Sciatic nerve (tissue), 2 donors: ENCODE results near the gene PRG3. TPM values are rescaled to one million over a fixed set of nuclear protein-coding genes. Genes with fewer than 3 reads are reported as not detected.
A peak's percentile ranks its signal among the peaks of the same experiment; 100 is the strongest.
"Not testable (repeated sequence)": the region's sequence is repeated elsewhere in the genome, so short reads cannot be mapped to it uniquely, and the experiment has no call there.

Source experiments
- ATAC-seq: fragments of 200-7000 bp; cut with Tn5 transposase; one replicate; pipeline ENCODE4 v1.9.1; 2020; ENCODE audit warnings: mild to moderate bottlenecking, moderate library complexity
- DNase-seq: peaks from one replicate; pipeline ENCODE4 v3.0.0-alpha.2; 2020; ENCODE audit warnings: low spot score
- intact Hi-C: fragments of 100-400 bp; cut with DNase I; formaldehyde crosslinking; loops from one replicate; pipeline ENCODE4 v1.14.2; 2022
- total RNA-seq: library from RNA; stranded (reverse); fragmentation: NEBNext Ultra II Directional; extraction: Animal tissue kit (Norgen Biotek cat#: 25700); gene quantifications from one replicate; pipeline ENCODE4 v1.2.1, GENCODE V29; 2021
- donor health status: DM: no; HTN: no; CAD: no.
- donor health status: DM: no; HTN: no; CAD: no.

The PRG3 gene
- total RNA-seq, 1 donor from 2014 or later: not detected

DNA sequence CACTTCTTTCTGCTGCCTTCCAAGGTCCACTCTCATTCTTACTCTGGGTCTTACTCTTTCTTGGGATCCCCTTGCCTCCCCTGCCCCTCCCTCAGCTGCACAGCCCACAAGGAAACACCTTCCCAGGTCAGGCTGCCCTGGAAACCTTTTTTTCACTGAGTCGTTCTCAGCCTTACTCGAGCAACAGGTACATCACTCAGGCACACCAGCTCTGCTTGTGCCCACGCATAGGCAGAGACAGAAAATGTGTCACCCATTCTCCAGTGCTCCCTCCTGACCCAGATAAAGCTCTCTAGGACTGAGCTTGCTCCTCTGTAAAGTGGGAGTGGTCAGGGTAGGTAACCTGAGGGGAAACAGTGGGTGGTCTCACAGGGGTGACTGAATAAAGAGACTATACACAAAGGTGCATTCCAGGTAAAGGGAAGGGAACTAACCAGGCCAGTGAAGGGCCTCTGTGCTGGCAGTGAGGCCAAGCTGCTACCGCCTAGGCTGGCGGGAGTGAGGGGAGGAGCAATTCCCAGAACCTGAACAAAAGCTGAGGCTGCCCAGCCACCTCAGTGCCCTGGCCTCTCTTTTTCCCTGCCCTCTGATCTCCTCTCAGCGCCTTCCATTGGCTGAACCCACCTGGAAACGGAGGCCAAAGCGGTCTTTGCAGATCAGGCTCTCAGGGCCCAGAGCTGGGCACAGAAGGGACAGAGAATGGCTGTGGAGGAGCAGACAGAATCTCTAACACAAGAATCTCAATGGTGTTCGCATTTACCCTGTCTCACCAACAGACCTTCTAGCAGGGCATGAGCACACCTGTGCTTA is 15.9 kb downstream of the PRG3 start:
- no peak for DNase-seq
- ATAC-seq: no peak

DNA sequence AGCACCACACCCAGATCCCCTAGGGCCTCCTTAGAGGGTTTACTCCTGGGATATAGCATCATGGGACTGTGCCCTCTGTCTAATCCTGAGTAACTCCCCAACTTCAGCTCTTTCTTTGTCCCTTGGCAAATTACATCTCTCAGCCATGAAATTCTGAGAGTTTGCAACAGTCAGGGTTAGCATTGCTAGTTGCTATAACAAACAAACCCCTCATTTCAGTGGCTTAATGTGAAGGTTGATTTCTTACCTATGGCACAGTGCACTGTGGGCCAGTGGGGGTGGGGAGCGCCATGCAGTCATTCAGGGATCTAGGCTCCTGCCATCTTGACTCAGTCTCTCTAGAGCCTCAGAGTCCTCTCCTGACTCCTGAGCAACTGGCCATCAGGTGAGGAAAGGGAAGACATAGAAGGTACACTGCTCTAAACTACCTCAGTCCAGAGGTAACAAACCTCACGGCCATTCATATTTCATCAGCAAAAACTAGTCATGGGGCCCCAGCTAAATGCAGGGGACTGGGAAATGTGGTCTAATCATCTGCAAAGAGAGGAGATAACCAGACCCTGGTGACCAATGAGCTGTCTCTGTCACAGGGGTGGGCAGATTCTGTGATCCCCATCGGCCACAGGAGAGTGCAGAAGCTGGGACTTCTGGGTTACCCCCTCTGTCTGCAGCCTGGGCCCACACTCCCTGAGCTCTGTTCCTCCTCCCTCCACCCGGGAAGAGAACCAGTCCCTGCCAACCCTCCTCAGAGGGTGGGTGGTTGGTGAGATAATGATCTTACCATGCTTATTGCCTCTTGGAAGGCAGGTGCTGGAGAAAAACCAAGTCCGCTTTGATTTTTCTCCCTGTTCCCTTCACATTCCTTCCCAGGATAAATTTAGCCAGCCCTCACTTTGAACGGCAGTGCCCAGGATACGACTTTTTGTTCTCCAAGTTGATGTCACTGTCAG is 17.5 kb downstream of the PRG3 start:
- DNase-seq: no peak
- ATAC-seq: no peak
- intact Hi-C loops: no loop called here

More for the DNA sequence above, 15.9 kb downstream of the PRG3 start:
- intact Hi-C loops: no loop called here

DNA sequence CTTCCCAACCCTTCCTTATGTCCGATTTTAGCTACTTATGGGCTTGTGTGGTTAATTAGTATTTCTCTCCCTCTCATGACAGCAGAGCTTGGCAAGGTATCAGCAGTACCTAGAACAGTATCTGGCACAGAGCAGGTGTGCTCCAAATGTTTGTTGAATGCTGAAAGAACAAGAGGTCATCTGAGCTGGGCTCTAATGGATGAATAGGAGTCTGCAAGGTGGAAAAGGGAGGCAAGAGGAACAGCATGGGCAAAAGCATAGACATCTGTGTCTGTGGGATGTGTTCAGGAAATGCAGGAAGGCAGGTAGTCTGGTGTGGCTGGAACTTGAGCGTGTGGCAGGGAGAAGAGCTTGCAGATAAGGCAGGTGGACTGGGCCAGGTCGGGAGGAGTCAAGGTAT is 19.0 kb downstream of the PRG3 start:
- DNase-seq (no peak), ATAC-seq (no peak)
- intact Hi-C loops: no loop called here

DNA sequence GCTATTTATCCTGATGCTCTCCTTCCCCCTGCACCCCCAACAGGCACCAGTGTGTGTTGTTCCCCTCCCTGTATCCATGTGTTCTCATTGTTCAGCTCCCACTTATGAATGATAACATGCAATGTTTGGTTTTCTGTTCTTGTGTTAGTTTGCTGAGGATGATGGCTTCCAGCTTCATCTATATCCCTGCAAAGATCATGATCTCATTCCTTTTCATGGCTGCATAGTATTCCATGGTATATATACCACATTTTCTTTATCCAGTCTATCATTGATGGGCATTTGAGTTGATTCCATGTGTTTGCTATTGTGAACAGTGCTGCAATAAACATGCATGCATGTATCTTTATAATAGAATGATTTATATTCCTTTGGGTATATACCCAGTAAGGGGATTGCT is 19.5 kb downstream of the PRG3 start:
- DNase-seq, ATAC-seq, intact Hi-C loops: not testable (repeated sequence)

DNA sequence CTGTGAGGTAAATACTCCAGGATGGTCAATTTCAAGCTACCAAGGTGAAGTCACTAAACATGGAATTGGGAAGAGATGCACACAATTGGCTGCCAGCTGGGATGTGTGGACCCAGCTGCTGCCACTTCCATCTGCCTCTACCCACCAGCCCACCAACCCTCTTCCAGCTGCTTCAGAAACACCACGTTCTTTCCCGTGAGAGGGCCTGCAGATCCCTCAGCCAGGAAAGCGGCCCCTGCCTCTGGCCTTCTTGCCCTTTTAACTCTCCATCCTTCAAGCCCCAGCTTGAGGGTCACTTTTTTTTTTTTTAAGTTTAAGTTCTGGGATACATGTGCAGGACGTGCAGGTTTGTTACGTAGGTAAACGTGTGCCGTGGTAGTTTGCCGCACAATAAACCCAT is 20.0 kb downstream of the PRG3 start:
- intact Hi-C loops: no loop called here
- ATAC-seq (no peak), DNase-seq (no peak)

DNA sequence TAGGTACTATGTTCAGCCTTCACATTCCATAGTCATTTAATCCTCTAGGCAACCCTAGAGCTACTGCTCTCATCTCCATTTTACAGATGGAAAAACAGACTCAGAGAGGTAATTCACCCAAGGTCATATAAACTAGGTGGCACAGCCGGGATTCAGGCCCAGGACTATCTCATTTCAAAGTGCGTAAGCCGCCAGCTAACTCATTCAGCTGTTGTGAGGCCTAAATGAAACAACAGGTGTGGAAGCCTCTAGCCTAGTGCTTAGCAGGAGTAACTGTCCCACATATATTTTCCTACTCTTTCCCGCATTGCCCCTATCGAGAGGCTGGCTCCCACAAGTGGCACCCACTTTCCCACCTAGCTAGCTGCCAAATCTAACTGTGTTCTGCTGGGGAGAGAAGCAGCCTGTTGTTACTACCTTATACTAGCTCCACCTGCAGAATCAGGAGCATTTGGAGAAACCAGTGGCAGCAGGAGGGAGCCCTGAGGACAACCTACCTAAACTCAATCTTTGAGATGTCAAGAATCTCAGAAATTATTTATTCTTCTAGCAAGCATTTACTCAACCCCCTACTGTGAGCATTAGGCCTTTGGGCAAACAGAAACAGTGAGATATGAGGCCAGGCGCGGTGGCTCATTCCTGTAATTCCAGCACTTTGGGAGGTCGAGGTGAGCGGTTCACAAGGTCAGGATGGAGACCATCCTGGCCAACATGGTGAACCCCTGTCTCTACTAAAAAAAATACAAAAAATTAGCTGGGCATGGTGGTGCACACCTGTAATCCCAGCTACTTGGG is 20.9 kb downstream of the PRG3 start:
- ATAC-seq (no peak), DNase-seq (no peak)
- intact Hi-C loops: no loop called here

DNA sequence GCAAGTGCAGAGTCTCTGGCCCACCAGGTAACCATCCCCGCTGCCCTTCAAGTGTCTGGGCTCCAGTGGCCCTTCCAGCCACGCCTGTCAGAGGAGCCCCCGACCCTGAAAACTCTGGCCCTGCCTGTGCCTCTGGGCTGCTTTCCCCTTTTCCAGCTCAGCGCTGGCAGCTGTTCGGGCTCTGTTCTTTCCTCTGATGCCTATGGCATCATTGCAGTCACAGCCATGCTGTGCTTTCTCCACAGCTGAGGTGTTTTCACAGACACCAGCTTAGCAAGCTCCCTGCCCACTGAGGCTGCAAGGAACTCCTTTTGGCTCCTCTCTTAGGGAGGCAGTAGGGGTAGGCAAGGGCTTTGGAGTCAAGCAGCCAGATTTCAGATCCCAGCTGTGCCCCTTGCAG is 21.6 kb downstream of the PRG3 start:
- DNase-seq: no peak
- ATAC-seq: no peak
- intact Hi-C loops: no loop called here

DNA sequence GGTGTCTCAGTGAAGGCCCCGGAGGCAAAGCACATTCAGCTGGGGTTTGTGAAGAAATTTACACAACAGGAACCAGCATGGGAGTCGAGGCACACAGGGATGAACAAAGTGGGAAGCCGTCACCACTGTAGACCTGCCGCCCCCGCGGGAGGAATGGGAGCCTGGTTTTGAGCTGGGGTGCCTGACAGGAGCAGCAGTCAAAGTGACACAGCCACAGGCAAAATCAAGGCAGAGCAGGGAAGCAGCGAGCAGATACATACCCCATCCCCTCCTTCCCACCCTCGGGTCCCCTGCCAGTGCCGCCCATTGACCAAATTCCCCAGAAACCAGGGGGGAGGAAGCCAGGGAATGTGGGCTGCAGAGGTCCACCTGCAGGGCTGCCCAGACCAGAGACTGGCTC is 22.0 kb downstream of the PRG3 start:
- ATAC-seq (no peak), DNase-seq (no peak)
- intact Hi-C loops: no loop called here

DNA sequence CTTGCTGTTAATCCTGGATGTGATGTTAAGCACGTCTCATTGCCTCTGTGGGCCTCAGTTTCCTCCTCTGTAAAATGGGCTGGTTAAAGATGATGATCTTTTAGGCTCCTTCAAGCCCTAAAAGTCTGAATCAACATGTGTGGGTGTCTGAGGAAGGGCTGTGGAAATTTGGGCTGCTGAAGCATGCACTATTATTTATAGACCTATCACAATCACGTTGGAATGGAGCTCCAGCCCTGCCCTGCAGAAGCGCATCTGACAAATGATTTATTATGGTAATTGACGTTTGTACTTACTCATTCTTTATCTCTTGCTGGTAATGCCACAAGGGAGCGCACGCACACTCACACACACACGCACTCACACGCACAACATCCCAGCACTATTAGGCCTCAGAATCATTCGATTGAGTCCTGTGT is 22.4 kb downstream of the PRG3 start:
- intact Hi-C loops: no loop called here

DNA sequence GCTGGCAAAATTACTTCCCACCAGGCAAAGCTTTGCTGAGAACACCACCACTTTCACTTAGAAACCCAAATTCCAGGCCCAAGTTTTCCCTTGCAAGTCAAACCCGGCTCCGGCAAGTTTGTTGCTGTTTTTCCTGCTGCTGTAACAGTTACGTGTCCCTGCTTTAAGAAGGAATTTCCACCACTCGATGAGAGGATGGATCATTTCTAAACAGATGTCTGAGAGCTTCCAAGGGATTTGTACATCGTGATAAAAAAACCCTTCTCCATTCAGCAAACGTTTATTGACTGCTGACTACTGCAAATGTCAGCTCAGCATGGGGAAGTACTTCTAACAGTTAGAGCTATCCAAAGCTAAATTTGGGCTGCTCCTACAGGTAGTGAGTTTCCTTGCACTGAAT is 23.1 kb downstream of the PRG3 start:
- ATAC-seq (peak; percentile 29), DNase-seq (no peak)
- intact Hi-C loops: no loop called here

More for the DNA sequence above, 22.4 kb downstream of the PRG3 start:
- DNase-seq (no peak), ATAC-seq (no peak)

DNA sequence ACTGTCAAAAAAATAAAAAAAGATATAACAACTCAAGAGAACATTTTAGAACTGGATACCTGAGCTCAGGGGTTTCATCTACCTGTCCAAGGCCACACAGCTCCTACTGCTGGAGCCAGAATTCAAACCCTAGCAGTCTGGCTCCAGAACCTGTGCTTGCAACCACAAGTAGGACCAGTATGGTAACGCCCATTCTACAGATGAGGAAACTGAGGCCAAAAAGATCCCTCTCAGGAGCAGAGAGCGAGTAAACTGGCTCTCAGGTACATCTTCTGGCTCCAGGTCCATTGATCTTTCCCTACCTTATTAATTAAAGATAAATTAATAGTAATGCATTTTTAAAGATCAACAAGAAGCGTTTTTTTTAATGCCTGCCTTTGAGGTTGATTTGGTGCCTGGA is 23.6 kb downstream of the PRG3 start:
- DNase-seq (no peak), ATAC-seq (no peak)
- intact Hi-C loops: no loop called here

DNA sequence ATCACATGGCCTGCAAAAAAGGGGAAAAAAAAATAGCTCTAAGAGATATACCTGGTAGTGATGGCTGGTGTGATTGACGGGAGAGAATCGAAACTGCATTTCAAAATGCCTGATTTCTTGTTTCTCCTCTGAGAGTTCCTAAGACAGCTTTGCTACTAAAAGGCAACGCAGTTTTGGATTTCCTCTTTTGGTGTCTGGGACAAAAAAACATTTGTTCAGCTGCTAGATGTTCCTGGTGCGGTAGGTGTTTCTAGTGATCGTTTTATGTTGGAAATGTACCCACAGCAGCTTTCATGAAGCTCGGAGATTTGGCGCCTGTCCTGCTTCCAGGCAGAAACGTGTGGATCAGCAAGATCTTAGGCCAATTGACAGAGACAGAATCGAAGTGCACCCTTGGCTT is 24.7 kb downstream of the PRG3 start:
- DNase-seq: no peak
- intact Hi-C loops: no loop called here
- ATAC-seq: no peak

DNA sequence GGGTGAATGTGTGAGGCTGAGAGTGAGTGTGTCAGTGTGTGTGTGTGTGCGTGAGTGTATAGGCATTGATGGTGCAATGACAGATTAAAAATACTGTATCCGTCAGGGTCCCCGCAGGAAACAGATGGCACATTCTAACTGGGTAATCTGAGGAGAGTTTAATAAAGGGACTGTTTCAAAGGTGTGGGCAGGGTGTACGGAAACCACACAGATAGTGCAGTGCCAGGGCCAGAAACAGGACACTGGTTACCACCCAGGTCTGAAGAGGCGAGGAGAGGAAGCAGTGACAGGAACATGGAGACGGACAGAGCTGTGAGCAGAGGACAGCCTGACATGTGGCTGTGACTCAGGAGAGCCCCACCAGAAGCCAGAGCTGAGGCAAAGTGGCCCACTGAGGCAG is 26.3 kb downstream of the PRG3 start:
- DNase-seq: no peak
- intact Hi-C loops: loop anchor here (5.0 kb wide), 1 partner anchor 123 kb away; no protein-coding TSS in a partner anchor
- no peak for ATAC-seq

DNA sequence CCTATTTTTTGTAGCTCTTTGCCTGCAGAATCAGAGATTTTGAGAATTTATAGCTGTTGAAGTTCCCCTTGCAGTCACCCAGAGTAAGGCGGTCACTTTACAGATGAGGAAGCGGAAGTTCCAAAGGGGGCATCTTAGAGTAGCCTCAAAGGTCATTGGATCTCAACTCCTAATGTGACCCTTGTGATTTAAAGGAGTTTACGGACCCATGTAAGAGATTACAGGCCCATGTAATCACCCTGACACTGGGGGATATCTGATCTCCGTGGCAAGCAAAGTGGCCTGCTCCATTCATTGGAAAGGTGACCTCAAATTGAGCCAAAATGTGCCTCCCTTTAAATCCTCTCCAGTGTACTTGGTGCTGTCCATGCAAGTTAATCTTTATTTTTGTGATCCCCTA is 27.1 kb downstream of the PRG3 start:
- ATAC-seq (no peak), DNase-seq (no peak)
- intact Hi-C loops: loop anchor here (5.0 kb wide), 1 partner anchor 123 kb away; no protein-coding TSS in a partner anchor

DNA sequence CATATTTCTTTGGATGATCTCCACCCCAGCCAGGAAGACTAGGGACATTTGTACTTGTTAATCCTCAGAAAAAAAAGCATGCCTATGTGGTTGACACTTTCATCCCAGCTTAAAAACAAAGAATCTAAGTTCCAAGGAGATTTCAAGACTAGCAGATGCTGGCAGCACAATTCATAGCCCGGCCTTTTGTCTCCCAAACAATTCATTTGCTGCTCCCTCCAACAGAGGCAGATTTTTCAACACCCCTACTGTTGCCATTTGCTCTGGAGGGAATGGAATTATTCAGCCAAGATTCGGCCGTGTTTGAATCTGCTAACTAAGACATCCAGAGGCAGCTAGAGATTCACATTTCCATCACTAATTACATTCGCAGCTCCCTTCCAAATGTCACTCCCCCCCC is 27.5 kb downstream of the PRG3 start:
- intact Hi-C loops: loop anchor here (5.0 kb wide), 1 partner anchor 124 kb away; no protein-coding TSS in a partner anchor
- DNase-seq: no peak
- ATAC-seq: no peak

DNA sequence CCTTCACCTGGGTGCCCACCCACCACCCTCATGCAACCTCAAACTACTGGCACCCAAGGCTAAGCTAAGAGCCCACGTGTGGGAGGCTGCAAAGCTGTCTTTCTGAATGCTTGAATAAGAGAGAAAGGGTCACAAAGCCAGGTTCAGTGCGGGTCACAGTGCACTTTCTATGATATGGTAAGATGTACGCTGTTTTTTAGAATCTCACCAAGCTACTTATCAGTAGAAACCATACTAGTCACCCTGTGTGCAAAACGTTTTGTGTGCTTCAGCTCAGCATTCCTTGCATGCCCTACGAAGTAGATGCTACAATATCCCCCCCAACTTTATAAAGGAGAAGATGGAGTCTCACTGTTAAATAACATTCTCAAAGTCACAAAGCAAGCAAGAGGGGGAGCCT is 27.9 kb downstream of the PRG3 start:
- intact Hi-C loops: loop anchor here (5.0 kb wide), 1 partner anchor 124 kb away; no protein-coding TSS in a partner anchor
- ATAC-seq (no peak), DNase-seq (no peak)

DNA sequence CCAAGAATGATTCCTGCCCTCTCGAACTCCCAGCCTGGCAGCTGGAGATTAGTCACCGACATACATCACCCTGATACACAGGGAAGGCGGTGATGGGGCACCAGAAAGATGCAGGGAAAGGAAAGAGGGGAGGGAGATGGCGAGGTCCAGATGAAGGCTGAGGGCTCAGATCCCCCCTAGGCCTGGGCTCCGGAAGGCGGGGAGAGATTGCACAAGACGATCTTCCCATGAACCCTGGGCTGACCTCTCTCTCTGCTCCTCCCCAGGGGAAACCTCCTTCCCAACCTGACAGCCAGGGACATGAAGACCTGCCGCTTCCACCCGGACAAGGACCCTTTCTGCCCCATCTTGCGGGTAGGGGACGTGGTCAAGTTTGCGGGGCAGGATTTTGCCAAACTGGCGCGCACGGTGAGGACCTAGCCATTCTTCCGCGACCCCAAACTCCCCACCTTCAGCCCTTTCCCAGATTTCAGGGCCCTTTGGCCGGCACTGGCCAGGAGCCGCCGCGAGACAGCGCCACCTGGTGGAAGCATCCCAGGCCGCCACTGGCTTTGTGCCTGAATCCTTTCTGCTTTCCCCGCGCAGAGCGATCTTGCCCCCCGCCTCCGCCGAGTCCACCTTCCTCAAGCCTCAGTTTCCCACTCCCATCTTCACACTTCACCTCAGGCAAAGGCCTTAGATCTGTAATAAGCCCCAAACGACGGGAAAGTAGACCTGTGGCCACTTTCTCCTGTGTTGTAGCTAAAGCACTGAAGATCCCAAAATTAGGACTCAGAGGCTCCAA is 31.3 kb downstream of the PRG3 start:
- ATAC-seq (peak; percentile 83), DNase-seq (peak; percentile 86)
- intact Hi-C loops: loop anchor here (5.0 to 10.0 kb wide), 2 partner anchors 105 to 128 kb away; no protein-coding TSS in a partner anchor

DNA sequence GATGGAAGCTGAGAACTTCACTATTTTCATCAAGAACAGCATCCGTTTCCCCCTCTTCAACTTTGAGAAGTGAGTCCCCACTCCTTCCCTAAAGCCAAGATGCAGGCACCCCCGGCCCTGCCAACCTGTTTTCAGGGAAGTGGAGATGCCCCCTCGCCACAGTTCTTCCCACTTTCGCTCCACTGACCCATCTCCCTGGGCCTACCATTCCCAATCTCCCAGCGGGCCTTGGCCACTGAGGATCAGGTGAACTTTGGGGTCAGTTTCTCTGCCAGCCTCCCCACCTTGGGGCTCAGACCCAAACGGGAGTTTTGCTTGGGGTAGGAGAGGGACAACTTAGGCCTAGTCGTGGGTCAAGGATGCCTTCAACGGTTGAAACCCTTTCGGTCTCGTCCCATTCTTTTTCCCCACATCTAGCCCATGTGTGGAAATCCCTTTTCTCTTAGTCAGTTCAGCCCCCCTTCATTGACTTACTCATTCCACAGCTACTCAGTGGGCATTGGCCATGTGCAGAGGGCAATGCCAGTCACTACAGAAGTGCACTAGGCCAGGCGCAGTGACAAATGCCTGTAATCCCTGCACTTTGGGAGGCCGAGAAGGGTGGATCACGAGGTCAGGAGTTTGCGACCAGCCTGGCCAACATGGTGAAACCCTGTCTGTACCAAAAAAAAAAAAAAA is 32.2 kb downstream of the PRG3 start:
- DNase-seq: no peak
- intact Hi-C loops: loop anchor here (10.0 kb wide), 1 partner anchor 106 kb away; no protein-coding TSS in a partner anchor
- no peak for ATAC-seq
